GM12892 (cell line): Measurements from ENCODE around the gene DAB2IP.

ENCODE experiments used
- POLR2A ChIP-seq: IDR thresholded peaks from 2 replicates; pipeline ENCODE4 v1.6.1; 2011; ENCODE audit warnings: low read depth, low read length, control low read depth
- POLR2AphosphoS5 ChIP-seq: IDR thresholded peaks from 2 replicates; pipeline ENCODE4 v1.6.1; 2011; ENCODE audit warnings: low read depth, low read length, control low read depth
- TAF1 ChIP-seq: IDR thresholded peaks from 2 replicates; pipeline ENCODE4 v1.6.1; 2011; ENCODE audit warnings: low read depth, mild to moderate bottlenecking, control low read depth, low read length, borderline replicate concordance

GRCh38 chr9:121685795-121686377 lies 34.5 kb downstream of the DAB2IP start:
- TF ChIP-seq POLR2A (no peak), POLR2AphosphoS5 (no peak), TAF1 (no peak)
